ENCODE measurements around the gene NEK11.

NEK11 gene

GRCh38 chr3:131236421-131236820 lies 209.7 kb downstream of the NEK11 start:
- H3K4me2 ChIP-seq = no peak overlapping the region
- no peak overlapping the region for H3K27ac ChIP-seq
- H3K4me1 ChIP-seq = peaks cover 0 to 16% (median 14%) of the 10 kb centered on the region in 10 experiments; a peak in 13 of 20 replicates
- H3K36me3 ChIP-seq = no peaks in the 10 kb centered on the region
- H3K9ac ChIP-seq = no peak overlapping the region
- no peak for TF ChIP-seq Cebpa-rat (IDR thresholded peaks at IDR 0.05)
- no peaks in the 10 kb centered on the region for H3K27me3 ChIP-seq
- H3K4me3 ChIP-seq = no peak overlapping the region
- H4K20me1 ChIP-seq = no peaks in the 10 kb centered on the region
- no peaks in the 10 kb centered on the region for H3K9me3 ChIP-seq (replicated peaks in 1 of 11)

- no peaks in the 10 kb centered on the region for H4K20me1 ChIP-seq
- H3K4me3 ChIP-seq = no peak overlapping the region
- H3K27ac ChIP-seq = no peak overlapping the region
- TF ChIP-seq Cebpa-rat (IDR thresholded peaks at IDR 0.05) = no peak
- no peaks in the 10 kb centered on the region for H3K36me3 ChIP-seq
- H3K9ac ChIP-seq = no peak overlapping the region
- no peaks in the 10 kb centered on the region for H3K27me3 ChIP-seq
- no peaks in the 10 kb centered on the region for H3K9me3 ChIP-seq (replicated peaks in 1 of 11)
- no peak overlapping the region for H3K4me2 ChIP-seq
- H3K4me1 ChIP-seq = no peaks in the 10 kb centered on the region
Measured at GRCh38 chr3:131238496-131238895, 211.8 kb downstream of the NEK11 start.

- Histone ChIP-seq H3K27me3 (no peaks in the 10 kb centered on the region), H4K20me1 (no peaks in the 10 kb centered on the region), H3K9ac (no peak overlapping the region), H3K36me3 (no peaks in the 10 kb centered on the region), H3K4me2 (no peak overlapping the region), H3K9me3 (replicated peaks in 1 of 11) (no peaks in the 10 kb centered on the region), H3K4me1 (no peaks in the 10 kb centered on the region), H3K4me3 (no peak overlapping the region), H3K27ac (no peak overlapping the region)
- no peak for TF ChIP-seq Cebpa-rat (IDR thresholded peaks at IDR 0.05)
Measured at GRCh38 chr3:131239267-131239666, 212.6 kb downstream of the NEK11 start.

- H4K20me1 ChIP-seq = no peaks in the 10 kb centered on the region
- H3K9me3 ChIP-seq (replicated peaks in 1 of 11) = no peaks in the 10 kb centered on the region
- no peak for TF ChIP-seq Cebpa-rat (IDR thresholded peaks at IDR 0.05)
Measured at GRCh38 chr3:131242201-131242600, 215.5 kb downstream of the NEK11 start.

GRCh38 chr3:131250466-131250865 lies 223.8 kb downstream of the NEK11 start:
- no peak overlapping the region for H3K27ac ChIP-seq
- peaks cover 0 to 12% (median 7%) of the 10 kb centered on the region in 11 experiments; a peak in 11 of 22 replicates for H3K9me3 ChIP-seq (replicated peaks in 1 of 11)
- no peak for TF ChIP-seq Cebpa-rat (IDR thresholded peaks at IDR 0.05)
- H3K36me3 ChIP-seq = no peaks in the 10 kb centered on the region
- H3K4me3 ChIP-seq = no peak overlapping the region
- H4K20me1 ChIP-seq = no peaks in the 10 kb centered on the region
- no peaks in the 10 kb centered on the region for H3K27me3 ChIP-seq
- H3K4me2 ChIP-seq = no peak overlapping the region
- no peak overlapping the region for H3K9ac ChIP-seq
- H3K4me1 ChIP-seq = no peaks in the 10 kb centered on the region

More at GRCh38 chr3:131242201-131242600, 215.5 kb downstream of the NEK11 start:
- Histone ChIP-seq H3K4me2 (no peak overlapping the region), H3K4me1 (no peaks in the 10 kb centered on the region), H3K27ac (no peak overlapping the region), H3K27me3 (no peaks in the 10 kb centered on the region), H3K9ac (no peak overlapping the region), H3K36me3 (no peaks in the 10 kb centered on the region), H3K4me3 (no peak overlapping the region)

GRCh38 chr3:131260525-131260924 lies 233.8 kb downstream of the NEK11 start:
- Histone ChIP-seq H3K4me2 (no peak overlapping the region), H4K20me1 (no peaks in the 10 kb centered on the region), H3K4me3 (no peak overlapping the region), H3K27ac (no peak overlapping the region), H3K4me1 (peaks cover 0 to 8% (median 0%) of the 10 kb centered on the region in 10 experiments; a peak in 7 of 20 replicates), H3K9me3 (replicated peaks in 1 of 11) (peaks cover 0 to 10% (median 4%) of the 10 kb centered on the region in 11 experiments; a peak in 5 of 22 replicates), H3K27me3 (no peaks in the 10 kb centered on the region), H3K9ac (no peak overlapping the region), H3K36me3 (no peaks in the 10 kb centered on the region)
- TF ChIP-seq Cebpa-rat (IDR thresholded peaks at IDR 0.05) = no peak

- Histone ChIP-seq H3K9ac (no peak overlapping the region), H3K27me3 (no peaks in the 10 kb centered on the region), H3K27ac (no peak overlapping the region), H4K20me1 (no peaks in the 10 kb centered on the region), H3K4me3 (no peak overlapping the region), H3K4me2 (no peak overlapping the region), H3K36me3 (no peaks in the 10 kb centered on the region), H3K4me1 (peaks cover 0 to 10% (median 0%) of the 10 kb centered on the region in 10 experiments; a peak in 7 of 20 replicates), H3K9me3 (replicated peaks in 1 of 11) (peaks cover 0 to 12% (median 1%) of the 10 kb centered on the region in 11 experiments; a peak in 6 of 22 replicates)
- TF ChIP-seq Cebpa-rat (IDR thresholded peaks at IDR 0.05) = no peak
Measured at GRCh38 chr3:131261104-131261503, 234.4 kb downstream of the NEK11 start.

GRCh38 chr3:131275556-131275955 lies 248.9 kb downstream of the NEK11 start:
- H3K4me1 ChIP-seq = no peaks in the 10 kb centered on the region

GRCh38 chr3:131277836-131278497 lies 251.3 kb downstream of the NEK11 start:
- no peaks in the 10 kb centered on the region for H3K27me3 ChIP-seq
- H3K9ac ChIP-seq = no peak overlapping the region
- no peaks in the 10 kb centered on the region for H3K9me3 ChIP-seq (replicated peaks in 1 of 11)
- TF ChIP-seq Cebpa-rat (IDR thresholded peaks at IDR 0.05) = no peak
- no peak overlapping the region for H3K27ac ChIP-seq
- no peaks in the 10 kb centered on the region for H4K20me1 ChIP-seq
- H3K4me2 ChIP-seq = no peak overlapping the region
- no peaks in the 10 kb centered on the region for H3K36me3 ChIP-seq
- H3K4me3 ChIP-seq = no peak overlapping the region
- H3K4me1 ChIP-seq = no peaks in the 10 kb centered on the region

More at GRCh38 chr3:131275556-131275955, 248.9 kb downstream of the NEK11 start:
- Histone ChIP-seq H3K9me3 (replicated peaks in 1 of 11) (no peaks in the 10 kb centered on the region), H3K4me3 (no peak overlapping the region), H3K27me3 (no peaks in the 10 kb centered on the region), H3K4me2 (no peak overlapping the region), H3K27ac (no peak overlapping the region), H4K20me1 (no peaks in the 10 kb centered on the region), H3K36me3 (no peaks in the 10 kb centered on the region), H3K9ac (no peak overlapping the region)
- no peak for TF ChIP-seq Cebpa-rat (IDR thresholded peaks at IDR 0.05)

- no peaks in the 10 kb centered on the region for H3K27me3 ChIP-seq
- H3K4me1 ChIP-seq = no peaks in the 10 kb centered on the region
- H3K9me3 ChIP-seq (replicated peaks in 1 of 11) = no peaks in the 10 kb centered on the region
- no peak for TF ChIP-seq Cebpa-rat (IDR thresholded peaks at IDR 0.05)
- H3K4me2 ChIP-seq = no peak overlapping the region
- H4K20me1 ChIP-seq = no peaks in the 10 kb centered on the region
- H3K4me3 ChIP-seq = no peak overlapping the region
- no peak overlapping the region for H3K27ac ChIP-seq
- no peak overlapping the region for H3K9ac ChIP-seq
- H3K36me3 ChIP-seq = no peaks in the 10 kb centered on the region
Measured at GRCh38 chr3:131279577-131279976, 252.9 kb downstream of the NEK11 start.

Data from BLaER1 treated with 17β-estradiol and CSF1 and Interleukin-3, amounts not matched to agents 10 nM and 100 nM (cell line).